ENCODE results near the gene LRRC8D.
"Not testable (repeated sequence)": the region's sequence is repeated elsewhere in the genome, so short reads cannot be mapped to it uniquely, and the experiment has no call there.

Gene LRRC8D

DNA sequence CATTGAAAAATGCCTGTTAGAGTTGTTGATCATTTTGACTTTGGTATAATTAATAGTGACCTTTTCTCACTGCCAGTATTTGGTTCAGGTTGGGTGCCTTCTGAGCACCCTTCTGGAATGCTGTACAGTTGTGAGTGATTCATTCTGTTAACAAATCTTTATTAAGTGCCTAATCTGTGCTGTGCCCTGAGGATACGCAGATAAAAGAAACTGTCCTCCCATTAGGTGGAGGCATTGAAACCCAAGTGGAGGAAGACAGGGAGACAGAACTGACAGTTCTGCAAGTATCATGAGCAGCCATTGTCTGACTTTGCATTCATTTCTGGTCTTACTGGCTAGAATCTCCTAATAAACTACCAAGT is 97.9 kb downstream of the LRRC8D start:
- no peak for DNase-seq

DNA sequence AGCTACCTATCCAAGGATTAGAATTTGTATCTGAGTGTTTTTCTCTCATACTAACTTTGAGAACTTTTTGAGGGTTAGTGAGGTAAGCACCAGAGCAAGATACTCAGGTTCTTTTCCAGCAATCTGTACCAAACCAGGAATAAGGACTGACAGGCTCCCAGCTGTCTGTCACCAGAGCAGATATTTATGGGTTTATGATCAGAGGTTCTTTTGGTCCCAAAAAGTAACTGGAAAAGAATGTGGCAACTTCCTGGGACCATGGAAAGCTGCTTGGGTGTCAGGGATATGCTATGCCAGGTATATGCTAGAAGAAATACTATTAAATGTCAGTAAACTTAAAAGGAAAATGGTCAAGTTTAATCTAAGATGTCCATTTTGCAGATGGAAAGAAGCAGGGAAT is 98.3 kb downstream of the LRRC8D start:
- no peak for DNase-seq

DNA sequence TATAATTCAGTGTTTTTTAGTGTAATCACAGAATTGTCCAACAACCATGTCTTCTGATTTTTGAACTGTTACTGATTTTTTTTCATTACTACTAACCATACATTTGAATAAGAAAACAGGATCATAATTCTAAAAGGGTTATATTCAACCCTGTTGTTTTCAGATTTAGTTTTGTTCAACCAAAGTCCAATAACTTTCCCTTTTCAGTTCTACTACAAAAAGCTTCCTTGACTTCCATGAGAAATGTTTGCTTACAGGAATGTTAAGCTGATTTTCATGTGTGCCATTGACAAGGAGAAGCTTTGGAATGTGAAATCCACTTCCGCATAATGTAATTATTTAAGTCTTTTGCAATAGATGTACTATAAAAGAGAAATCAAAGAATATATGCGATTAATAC is 102.1 kb downstream of the LRRC8D start:
- DNase-seq = no peak

DNA sequence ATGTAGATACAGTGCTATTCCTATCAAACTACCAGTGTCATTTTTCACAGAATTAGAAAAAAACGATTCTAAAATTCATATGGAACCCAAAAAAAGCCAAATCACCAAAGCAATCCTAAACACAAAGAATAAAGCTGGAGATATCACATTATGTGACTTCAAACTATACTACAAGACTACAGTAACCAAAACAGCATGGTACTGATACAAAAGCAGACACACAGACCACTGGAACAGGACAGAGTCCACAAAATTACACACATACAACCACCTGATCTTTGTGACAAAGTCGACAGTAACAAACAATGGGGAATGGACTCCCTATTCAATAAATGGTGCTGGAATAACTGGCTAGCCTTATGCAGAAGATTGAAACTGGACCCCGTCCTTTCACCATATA is 102.7 kb downstream of the LRRC8D start:
- DNase-seq = no peak

DNA sequence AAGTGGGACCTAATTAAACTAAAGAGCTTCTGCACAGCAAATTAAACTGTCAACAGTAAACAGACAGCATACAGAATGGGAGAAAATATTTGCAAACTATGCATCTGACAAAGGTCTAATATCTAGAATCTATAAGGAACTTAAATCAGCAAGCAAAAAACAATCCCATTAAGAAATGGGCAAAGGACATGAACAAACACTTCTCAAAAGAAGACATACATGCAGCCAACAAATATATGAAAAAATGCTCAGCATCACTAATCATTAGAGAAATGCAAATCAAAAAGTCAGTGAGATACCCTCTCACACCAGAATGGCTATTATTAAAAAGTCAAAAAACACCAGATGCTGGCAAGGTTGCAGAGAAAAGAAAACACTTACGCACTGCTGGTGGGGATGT is 103.2 kb downstream of the LRRC8D start:
- not testable (repeated sequence) for DNase-seq

DNA sequence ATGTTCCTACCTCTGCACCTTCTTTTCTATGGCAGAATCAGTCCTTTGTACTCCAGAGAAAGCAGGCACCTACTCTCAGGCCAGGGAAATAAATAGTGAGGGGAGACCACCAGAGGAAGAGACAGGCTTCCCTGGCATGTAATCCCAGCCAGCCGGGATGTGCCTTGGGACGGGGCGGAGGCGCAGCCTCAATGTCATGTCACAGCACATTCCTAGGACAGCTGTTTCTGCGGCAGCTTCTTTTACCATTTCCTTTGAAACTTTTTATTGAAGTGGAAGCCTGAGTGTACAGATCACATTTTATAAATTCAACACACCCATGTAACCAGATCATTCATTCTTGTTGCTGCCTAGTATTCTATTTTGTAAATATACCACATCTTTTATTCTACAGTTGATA is 106.2 kb downstream of the LRRC8D start:
- DNase-seq = no peak

DNA sequence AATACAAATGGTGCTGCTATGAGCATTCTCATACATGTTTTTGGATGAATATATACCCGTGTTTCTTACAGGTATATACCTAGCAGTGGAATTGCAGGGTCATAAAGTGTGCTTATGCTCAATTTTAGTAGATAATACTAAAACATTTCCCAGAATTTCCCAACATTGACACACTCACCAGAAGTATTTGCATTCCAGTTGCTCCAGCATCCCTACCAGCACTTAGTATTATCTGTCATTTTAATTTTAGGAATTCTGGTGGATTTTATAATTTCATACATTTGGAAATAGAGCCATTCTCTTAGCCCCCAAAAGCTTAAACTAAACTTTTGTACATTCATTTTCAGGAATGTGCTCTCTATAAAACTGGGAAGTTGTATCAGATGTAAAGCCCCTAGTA is 106.6 kb downstream of the LRRC8D start:
- no peak for DNase-seq

DNA sequence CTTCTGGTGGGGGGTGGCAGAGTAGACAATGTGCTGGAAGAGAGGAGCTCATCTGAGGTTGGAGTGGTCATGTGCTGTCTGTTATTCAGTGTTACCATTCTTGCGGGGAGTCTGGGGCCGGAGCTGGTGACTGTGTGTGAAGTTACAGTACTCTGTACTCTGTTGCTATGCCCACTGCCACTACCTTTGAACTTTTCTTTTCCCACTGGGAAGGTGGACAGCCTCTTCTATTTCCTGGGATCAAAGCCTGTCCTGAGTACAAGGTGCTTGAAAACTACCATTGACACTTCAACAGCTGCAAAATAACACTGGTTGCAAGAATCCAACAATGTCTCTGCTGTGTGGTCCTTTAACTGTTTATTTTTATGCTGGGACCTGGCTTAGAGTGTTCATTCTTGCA is 107.7 kb downstream of the LRRC8D start:
- no peak for DNase-seq

DNA sequence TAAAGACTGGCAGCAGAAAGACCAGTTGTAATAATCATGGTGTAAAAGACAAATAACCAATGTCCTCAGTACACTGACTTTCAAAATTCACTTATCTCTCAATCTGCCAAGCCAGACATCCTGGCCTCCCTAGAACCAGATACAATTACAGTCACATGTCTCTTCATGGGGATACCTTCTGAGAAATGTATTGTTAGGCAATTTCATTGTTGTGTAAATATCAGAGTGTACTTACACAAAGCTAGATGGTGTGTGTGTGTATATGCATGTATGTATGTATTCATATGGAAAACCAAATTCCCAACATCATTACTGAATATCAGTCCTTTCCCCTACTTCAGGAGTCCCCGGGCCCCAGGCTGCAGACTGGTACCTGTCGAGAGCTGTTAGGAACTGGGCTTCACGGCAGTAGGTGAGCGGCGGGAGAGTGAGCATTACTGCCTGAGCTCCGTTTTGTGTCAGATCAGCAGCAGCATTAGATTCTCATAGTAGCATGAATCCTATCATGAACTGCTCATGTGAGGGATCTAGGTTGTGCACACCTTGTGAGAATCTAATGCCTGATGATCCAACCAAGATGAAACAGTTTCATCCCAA is 108.7 kb downstream of the LRRC8D start:
- no peak for DNase-seq

DNA sequence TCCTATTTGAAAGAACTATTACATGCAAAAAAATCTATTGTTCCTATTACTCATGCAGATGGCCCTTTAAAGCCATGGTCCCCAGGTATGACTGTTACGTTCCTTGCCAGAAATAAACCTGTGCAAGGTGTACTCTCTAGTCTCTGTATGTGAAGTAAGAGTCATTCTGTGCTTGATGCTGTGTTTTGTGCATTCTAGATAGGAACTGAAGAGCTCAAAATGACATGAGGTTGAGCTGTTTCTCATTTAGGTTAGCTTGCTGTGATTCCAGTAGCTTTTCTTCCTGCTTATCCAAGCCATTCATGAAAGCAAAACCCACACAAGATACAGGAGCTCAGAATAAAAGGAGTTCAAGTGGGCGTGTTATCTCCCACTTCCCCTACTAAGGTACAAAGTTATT is 109.7 kb downstream of the LRRC8D start:
- DNase-seq = no peak

DNA sequence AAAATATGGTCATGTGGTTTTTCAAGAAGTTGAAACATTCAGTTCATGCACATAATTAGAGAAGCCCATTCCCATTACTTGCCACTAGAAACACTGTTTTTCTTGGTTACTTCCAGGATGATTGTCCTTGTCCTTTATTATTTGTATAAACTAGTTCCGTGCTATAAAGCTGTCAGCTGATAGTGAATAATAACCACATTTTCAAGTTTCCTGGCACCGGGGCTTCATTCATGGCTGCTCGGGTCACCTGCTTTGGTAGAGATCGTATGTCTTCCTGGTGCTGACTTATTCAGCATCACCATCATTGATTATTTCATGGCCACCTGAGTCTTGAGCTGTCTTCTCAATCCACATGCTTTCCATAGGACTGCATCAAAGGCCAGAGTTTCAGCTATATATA is 111.1 kb downstream of the LRRC8D start:
- DNase-seq = no peak

DNA sequence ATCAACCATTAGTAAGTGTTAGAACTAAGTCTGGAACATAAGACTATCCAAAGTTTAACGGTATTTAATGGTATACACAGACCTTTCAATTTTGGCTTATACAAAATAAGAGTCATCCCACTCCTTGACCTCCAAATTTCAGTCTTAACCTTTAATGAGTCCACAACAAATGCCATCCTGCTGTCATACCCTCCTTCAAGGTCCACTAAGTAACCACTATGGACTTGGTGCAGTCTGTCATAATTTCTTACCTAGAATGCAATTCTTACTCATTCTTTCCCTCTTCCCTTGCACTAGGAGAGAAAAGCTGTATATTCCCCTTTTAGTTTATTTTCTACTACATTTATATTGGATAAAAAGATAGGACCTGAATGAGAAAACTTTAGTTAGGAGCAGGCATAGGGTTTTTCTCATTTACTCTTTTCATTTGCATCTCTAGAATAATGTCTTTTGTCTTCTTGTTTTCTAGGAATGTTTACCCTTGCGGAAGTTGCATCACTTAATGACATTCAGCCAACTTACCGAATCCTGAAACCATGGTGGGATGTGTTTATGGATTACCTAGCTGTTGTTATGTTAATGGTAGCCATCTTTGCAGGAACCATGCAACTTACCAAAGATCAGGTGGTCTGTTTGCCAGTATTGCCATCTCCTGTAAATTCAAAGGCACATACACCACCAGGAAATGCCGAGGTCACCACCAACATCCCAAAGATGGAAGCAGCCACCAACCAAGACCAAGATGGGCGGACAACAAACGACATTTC is 111.9 kb downstream of the LRRC8D start:
- DNase-seq = no peak

DNA sequence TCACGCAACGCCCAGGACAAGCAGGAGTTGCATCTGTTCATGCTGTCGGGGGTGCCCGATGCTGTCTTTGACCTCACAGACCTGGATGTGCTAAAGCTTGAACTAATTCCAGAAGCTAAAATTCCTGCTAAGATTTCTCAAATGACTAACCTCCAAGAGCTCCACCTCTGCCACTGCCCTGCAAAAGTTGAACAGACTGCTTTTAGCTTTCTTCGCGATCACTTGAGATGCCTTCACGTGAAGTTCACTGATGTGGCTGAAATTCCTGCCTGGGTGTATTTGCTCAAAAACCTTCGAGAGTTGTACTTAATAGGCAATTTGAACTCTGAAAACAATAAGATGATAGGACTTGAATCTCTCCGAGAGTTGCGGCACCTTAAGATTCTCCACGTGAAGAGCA is 113.6 kb downstream of the LRRC8D start:
- DNase-seq = no peak

DNA sequence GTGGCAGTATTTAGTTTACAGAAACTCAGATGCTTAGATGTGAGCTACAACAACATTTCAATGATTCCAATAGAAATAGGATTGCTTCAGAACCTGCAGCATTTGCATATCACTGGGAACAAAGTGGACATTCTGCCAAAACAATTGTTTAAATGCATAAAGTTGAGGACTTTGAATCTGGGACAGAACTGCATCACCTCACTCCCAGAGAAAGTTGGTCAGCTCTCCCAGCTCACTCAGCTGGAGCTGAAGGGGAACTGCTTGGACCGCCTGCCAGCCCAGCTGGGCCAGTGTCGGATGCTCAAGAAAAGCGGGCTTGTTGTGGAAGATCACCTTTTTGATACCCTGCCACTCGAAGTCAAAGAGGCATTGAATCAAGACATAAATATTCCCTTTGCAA is 114.4 kb downstream of the LRRC8D start:
- no peak for DNase-seq

DNA sequence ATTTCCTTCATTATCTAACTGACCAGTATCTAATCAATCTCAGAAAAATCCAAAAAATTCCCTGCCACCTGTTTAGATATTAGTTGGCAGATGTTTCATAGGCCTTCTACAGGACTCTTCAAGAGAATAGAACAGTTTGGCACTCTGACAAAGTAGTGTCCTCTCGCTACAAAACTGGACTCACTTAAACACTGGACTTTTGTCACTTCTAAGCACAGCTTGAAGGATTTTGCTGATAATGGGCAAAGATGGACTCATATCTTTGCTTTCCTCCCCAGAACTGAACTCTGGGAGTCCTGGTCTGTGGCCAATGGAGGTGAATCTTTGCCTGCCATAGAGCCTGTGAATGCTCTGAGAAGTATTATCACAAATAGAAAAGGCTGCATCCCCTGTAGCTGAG is 115.9 kb downstream of the LRRC8D start:
- DNase-seq = no peak

DNA sequence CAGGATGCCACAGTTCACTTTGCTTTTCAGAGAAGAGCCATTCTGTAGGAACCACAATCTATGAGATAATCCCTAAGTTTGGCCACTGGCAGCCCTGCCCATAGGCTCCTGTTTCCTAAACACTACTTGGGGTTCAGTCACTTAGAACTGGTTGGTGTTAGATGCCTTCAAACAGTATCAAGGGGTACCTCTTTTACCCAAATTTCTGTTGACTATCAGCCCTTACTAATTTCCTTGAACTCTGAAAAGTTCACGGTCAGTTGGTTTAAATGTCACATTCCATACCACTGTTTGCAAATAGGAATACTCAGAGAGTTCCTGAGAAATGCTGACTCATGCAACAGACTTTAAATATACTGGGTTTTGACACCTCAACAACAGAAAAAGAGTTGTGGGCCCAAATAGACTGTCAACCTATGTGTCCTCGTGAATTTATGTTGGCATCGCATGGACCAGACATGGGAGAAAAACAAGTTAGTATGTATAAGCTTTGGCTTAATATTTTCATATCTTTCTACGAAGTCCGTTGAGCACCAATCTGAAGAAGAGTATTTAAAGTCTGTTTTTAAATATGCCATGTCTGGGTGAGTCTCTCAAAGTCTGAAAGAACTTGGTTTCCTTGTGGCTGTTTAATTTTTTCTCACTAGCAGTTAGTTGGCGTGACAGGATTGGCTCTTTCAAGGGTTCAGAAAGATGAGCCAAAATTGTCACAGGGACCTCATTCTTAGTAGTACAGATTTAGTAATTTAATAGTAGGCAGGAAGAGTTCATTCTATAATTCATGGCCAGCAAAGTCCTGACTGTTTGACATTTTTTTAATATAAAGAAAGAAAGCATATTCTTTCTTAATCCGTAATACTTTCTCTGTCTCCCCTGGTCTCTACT is 117.6 kb downstream of the LRRC8D start:
- DNase-seq = no peak

DNA sequence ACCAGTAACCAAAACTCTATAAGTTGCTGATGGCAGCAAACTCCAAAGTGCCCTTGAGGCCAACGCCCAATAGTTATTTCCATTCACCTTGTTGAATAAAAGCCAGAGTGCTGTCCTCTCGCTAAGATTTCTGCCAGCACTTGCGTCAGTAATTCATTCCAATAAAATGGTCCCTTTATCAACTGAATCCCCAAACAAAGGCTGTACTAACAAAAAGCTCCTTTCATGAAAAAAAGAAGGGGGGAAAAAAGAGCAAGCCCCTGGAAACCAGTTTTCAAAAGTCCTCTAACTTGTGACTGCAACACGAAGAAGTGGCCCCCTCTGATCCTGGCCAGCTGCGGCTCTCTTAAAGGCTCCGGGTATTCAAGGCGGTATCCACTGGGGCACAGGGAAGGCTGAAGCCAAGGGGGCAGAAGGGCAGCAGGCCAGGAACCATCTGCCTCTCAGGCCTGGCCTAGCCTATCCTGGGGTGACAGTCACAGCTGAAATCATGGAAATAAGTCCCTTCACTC is 118.3 kb downstream of the LRRC8D start:
- no peak for DNase-seq

DNA sequence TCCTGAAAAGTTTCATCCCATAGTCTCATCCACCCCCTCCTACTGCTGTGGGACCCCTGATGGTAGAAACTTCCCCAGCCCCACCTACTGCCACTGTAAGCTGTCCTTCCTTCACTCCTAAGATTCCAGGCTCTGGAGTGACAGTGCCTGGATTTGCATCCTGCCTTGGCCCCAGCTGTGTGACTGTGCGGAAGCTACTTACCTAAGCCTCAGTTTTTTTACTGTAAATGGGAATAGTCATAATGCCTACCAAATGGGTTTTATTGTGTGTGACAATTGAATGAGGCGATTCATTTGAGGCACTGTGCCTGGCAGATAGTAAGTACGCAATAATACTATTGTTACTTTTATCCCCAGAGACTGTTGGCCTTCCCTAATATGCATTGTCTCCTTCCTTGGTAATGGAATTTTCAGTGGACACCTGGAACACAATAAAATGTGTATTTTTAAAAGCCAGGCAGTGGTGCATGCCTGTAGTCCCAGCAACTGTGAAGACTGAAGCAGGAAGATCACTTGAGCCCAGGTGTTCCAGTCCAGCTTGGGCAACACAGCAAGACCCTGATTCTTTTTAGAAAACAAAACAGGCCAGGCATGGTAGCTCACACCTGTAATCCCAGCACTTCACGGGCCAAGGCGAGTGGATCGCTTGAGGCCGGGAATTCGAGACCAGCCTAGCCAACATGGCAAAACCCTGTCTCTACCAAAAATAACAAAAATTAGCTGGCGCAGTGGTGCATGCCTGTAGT is 119.0 kb downstream of the LRRC8D start:
- no peak for DNase-seq

DNA sequence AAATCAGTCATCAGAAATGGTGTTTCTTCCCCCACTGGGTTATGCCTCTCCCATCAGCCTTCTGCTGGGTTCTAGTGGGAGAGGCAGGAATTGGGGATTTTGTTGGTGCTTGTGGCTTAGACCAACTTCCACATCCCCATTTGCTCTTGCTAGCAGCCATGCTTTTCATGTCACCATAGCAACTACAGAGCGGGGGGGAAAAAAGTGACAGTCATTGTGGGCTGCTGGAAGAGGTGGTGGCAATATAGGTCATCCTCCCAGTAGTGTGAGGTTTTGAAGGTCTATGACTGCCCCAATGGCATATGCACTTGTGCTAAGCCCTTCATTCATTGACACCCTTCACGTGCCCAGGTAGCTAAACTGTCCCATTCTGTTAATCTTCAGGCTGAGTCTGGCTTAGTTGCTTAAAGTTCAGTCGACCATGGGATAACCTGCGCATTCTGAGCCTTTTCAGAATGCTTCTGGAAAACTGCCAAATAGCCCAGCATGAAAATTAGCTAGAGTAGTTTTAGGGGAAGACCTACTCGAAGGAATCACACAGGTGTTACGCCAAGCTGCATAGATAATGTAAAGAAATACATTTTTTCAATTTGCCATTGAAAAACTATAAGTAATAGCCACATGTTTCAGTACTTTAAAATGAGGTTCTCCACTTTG is 120.4 kb downstream of the LRRC8D start:
- DNase-seq = no peak

DNA sequence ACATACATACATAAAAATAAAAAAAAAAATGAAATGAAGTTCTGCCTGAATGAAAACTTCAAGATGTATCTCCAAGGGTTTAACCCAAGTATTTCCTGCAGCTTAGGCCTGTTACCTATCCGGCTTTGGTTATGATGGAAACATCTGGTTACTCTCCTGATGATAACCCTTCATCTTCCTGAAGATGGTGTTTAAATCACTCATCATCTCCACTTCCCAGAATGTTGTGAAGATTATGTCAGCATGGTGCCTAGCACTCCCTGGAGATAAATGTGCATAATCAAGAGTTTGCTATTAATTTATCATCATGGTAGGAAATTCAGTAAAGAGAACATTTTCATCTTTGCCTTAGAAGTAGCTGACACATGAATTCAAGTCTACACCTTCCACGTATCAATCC is 121.2 kb downstream of the LRRC8D start:
- DNase-seq = no peak

DNA sequence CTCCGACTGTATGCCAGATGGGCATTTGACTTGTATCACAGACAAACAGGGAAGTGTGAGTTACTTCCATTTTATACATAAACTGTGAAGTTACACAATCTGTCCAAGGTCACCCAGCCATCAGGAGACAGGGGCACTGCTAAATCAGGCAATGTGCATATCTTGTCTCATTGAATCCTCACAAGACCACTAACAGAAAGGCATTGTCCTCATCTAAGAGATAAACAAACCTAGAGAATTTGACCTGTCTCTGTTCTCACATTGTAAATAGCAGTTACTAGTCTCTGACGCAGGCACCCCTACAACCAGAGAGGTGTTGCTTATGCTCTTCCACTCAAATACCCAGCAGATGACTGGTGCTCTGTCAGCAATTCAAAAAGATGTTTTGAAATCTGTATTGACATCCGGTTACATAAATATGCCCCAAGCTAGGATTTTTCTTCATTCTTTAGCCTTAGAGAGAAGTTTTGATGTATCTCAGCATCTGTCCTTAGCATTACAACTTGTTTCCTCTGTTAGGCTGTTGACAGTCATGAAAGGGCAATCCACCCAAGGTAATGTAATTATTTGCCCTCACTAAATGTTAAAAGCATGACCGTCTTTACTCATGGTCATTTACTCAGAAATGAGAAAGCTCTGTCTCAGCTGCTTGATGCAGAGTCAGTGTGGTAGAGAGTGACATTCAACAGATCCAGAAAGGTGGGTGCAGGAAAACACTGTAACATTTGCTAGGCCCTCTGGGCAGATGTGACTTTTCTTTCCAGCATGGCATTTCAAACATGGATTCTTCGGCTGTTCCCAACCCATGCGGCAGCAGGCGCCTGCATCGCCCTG is 122.2 kb downstream of the LRRC8D start:
- DNase-seq = no peak
